Right lung (tissue), 5 donors: ENCODE data around the gene FARS2. TPM values are rescaled to one million over a fixed set of nuclear protein-coding genes. Genes with fewer than 3 reads are reported as not detected.
A peak's percentile ranks its signal among the peaks of the same experiment; 100 is the strongest.

ENCODE experiments used
- DNase-seq, 2 donors: peaks; one replicate each; pipeline ENCODE4 v3.0.0-alpha.2; 2013
- polyA plus RNA-seq, 5 donors: library from polyadenylated mRNA; unstranded; fragments of 120-200 nt; gene quantifications; one replicate each; pipeline versions ENCODE4 v1.2.1 to v1.2.3, GENCODE V29; 2013; ENCODE audit warnings: inconsistent platforms in 1 of 5, low replicate concordance in 1 of 5; ENCODE audit not compliant: insufficient read length in 5 of 5, insufficient read depth in 1 of 5

Gene FARS2
- polyA plus RNA-seq, 5 donors = 15.8 to 18.7 (median 18.0) TPM

- no peak for DNase-seq
Measured at GRCh38 chr6:5724911-5725310, 463.6 kb downstream of the FARS2 start.

GRCh38 chr6:5726976-5727718 is 465.8 kb downstream of the FARS2 start:
- no peak for DNase-seq

GRCh38 chr6:5728351-5729079 is 467.2 kb downstream of the FARS2 start:
- no peak for DNase-seq

- no peak for DNase-seq
Measured at GRCh38 chr6:5729080-5729434, 467.7 kb downstream of the FARS2 start.

- DNase-seq = no peak
Measured at GRCh38 chr6:5729813-5730517, 468.7 kb downstream of the FARS2 start.

- peak; percentile 23 to 36 for DNase-seq
Measured at GRCh38 chr6:5730585-5731263, 469.4 kb downstream of the FARS2 start.

GRCh38 chr6:5731435-5731834 is 470.1 kb downstream of the FARS2 start:
- no peak for DNase-seq

GRCh38 chr6:5732496-5732895 is 471.2 kb downstream of the FARS2 start:
- DNase-seq = no peak

GRCh38 chr6:5736016-5736738 is 474.9 kb downstream of the FARS2 start:
- DNase-seq = no peak

GRCh38 chr6:5737460-5737859 is 476.1 kb downstream of the FARS2 start:
- DNase-seq = no peak

GRCh38 chr6:5738211-5738610 is 476.9 kb downstream of the FARS2 start:
- no peak for DNase-seq

- DNase-seq = no peak
Measured at GRCh38 chr6:5744497-5744896, 483.2 kb downstream of the FARS2 start.

- no peak for DNase-seq
Measured at GRCh38 chr6:5745081-5745480, 483.8 kb downstream of the FARS2 start.

GRCh38 chr6:5746053-5746758 is 484.9 kb downstream of the FARS2 start:
- no peak for DNase-seq

- DNase-seq = no peak
Measured at GRCh38 chr6:5746759-5747130, 485.4 kb downstream of the FARS2 start.

- DNase-seq = no peak
Measured at GRCh38 chr6:5747379-5747778, 486.1 kb downstream of the FARS2 start.

- no peak for DNase-seq
Measured at GRCh38 chr6:5749016-5749650, 487.8 kb downstream of the FARS2 start.

GRCh38 chr6:5749651-5750215 is 488.4 kb downstream of the FARS2 start:
- DNase-seq = no peak

GRCh38 chr6:5751525-5752390 is 490.4 kb downstream of the FARS2 start:
- no peak for DNase-seq
